IMR-90 (cell line): ENCODE measurements around the gene NGB. TPM values are rescaled to one million over a fixed set of nuclear protein-coding genes. Genes with fewer than 3 reads are reported as not detected.

Experiments
- ATAC-seq: fragments of 200-7000 bp; cut with Tn5 transposase; 2 replicates; pipeline ENCODE4 v1.9.1; 2020; ENCODE audit warnings: low read depth, mild to moderate bottlenecking, moderate library complexity
- BruUV-seq: library from RNA; stranded (reverse); fragments of 400-500 nt; replicated peaks from 2 replicates; lab custom pipeline; 2021; lab: Mats Ljungman, UMichigan
- CTCF ChIA-PET: fragments of 300-600 bp; formaldehyde crosslinking; extraction: SDS; loops from one replicate; lab custom pipeline; 2021; ENCODE audit warnings: antibody characterized with exemption; lab: Yijun Ruan, JAX
- POLR2A ChIA-PET: fragments of 300-600 bp; sonication (Branson Sonifier 250); formaldehyde crosslinking; loops from one replicate; lab custom pipeline; 2022; ENCODE audit warnings: antibody characterized with exemption; ENCODE audit not compliant: unreplicated experiment; lab: Charles Lee
- DNase-seq: peaks from one replicate; pipeline ENCODE4 v3.0.0; 2013
- H2AFZ ChIP-seq: replicated peaks from 2 replicates; pipeline ENCODE3; 2013; ENCODE audit warnings: low read length, mild to moderate bottlenecking; ENCODE audit not compliant: poor library complexity
- H2AK5ac ChIP-seq: 2 replicates; pipeline ENCODE4 v1.6.1; 2013; ENCODE audit warnings: low read depth, low read length, inconsistent platforms
- H2AK9ac ChIP-seq: replicated peaks from 2 replicates; pipeline ENCODE3; 2013; ENCODE audit warnings: mild to moderate bottlenecking, low read depth, low read length, moderate library complexity; ENCODE audit not compliant: poor library complexity
- H2BK120ac ChIP-seq: 2 replicates; pipeline ENCODE4 v1.6.1; 2013; ENCODE audit warnings: low read depth, low read length, inconsistent platforms
- H2BK15ac ChIP-seq: 3 replicates; pipeline ENCODE4 v1.6.1; 2013; ENCODE audit warnings: low read depth, low read length, inconsistent platforms
- H2BK20ac ChIP-seq: 2 replicates; pipeline ENCODE4 v1.6.1; 2013; ENCODE audit warnings: low read depth, mild to moderate bottlenecking, inconsistent platforms, low read length, moderate library complexity
- H2BK5ac ChIP-seq: 2 replicates; pipeline ENCODE4 v1.6.1; 2013; ENCODE audit warnings: mild to moderate bottlenecking, low read depth, low read length, inconsistent platforms; ENCODE audit not compliant: poor library complexity, severe bottlenecking
- H3K14ac ChIP-seq: replicated peaks from 2 replicates; pipeline ENCODE4 v1.6.1; 2013; ENCODE audit warnings: low read depth, low read length, inconsistent platforms
- H3K18ac ChIP-seq: 2 replicates; pipeline ENCODE4 v1.6.1; 2013; ENCODE audit warnings: low read depth, low read length, control low read depth
- H3K23ac ChIP-seq: 2 replicates; pipeline ENCODE4 v1.6.1; 2013; ENCODE audit warnings: low read depth, low read length, inconsistent platforms
- H3K27ac ChIP-seq: 2 replicates; pipeline ENCODE4 v1.5.1; 2013; ENCODE audit warnings: mild to moderate bottlenecking, control low read depth, low read length; ENCODE audit not compliant: insufficient read depth
- H3K27me3 ChIP-seq: 2 replicates; pipeline ENCODE4 v1.6.1; 2013; ENCODE audit warnings: low read length; ENCODE audit not compliant: control insufficient read depth, insufficient read depth
- H3K36me3 ChIP-seq: 2 replicates; pipeline ENCODE4 v1.6.1; 2013; ENCODE audit warnings: low read length, mixed read lengths; ENCODE audit not compliant: control insufficient read depth, insufficient read depth
- H3K4ac ChIP-seq: 2 replicates; pipeline ENCODE4 v1.6.1; 2013; ENCODE audit warnings: low read depth, low read length, inconsistent platforms
- H3K4me1 ChIP-seq: 2 replicates; pipeline ENCODE4 v1.6.1; 2013; ENCODE audit warnings: low read length, mixed read lengths; ENCODE audit not compliant: control insufficient read depth, insufficient read depth
- H3K4me2 ChIP-seq: 2 replicates; pipeline ENCODE4 v1.6.1; 2013; ENCODE audit warnings: low read depth, mild to moderate bottlenecking, control low read depth, low read length, moderate library complexity
- H3K4me3 ChIP-seq: 2 replicates; pipeline ENCODE4 v1.5.1; 2013; ENCODE audit warnings: low read depth, mild to moderate bottlenecking, control low read depth, low read length, moderate library complexity; ENCODE audit not compliant: insufficient read depth
- H3K56ac ChIP-seq: 2 replicates; pipeline ENCODE4 v1.6.1; 2013; ENCODE audit warnings: low read length, inconsistent platforms; ENCODE audit not compliant: insufficient read depth; ENCODE audit errors: extremely low read depth
- H3K79me1 ChIP-seq, 2 experiments: 2 replicates each; pipeline ENCODE4 v1.6.1; 2013; ENCODE audit warnings: low read length in 2 of 2, inconsistent platforms in 1 of 2, low read depth in 1 of 2
- H3K9ac ChIP-seq: 2 replicates; pipeline ENCODE4 v1.6.1; 2013; ENCODE audit warnings: low read depth, low read length, control low read depth
- H3K9me1 ChIP-seq: 2 replicates; pipeline ENCODE4 v1.6.1; 2013; ENCODE audit warnings: low read length, inconsistent platforms; ENCODE audit not compliant: insufficient read depth
- H3K9me3 ChIP-seq: 2 replicates; pipeline ENCODE4 v1.6.1; 2013; ENCODE audit warnings: low read length; ENCODE audit not compliant: control insufficient read depth, insufficient read depth
- H4K20me1 ChIP-seq: 2 replicates; pipeline ENCODE4 v1.6.1; 2013; ENCODE audit warnings: low read length, inconsistent platforms; ENCODE audit not compliant: insufficient read depth
- H4K5ac ChIP-seq: 2 replicates; pipeline ENCODE4 v1.6.1; 2013; ENCODE audit warnings: mild to moderate bottlenecking, low read depth, low read length, control low read depth
- H4K8ac ChIP-seq, 2 experiments: 2 replicates each; pipeline ENCODE4 v1.6.1; 2013; ENCODE audit warnings: low read depth in 2 of 2, low read length in 2 of 2, control low read depth in 1 of 2, inconsistent platforms in 1 of 2
- H4K91ac ChIP-seq: 2 replicates; pipeline ENCODE4 v1.6.1; 2013; ENCODE audit warnings: low read depth, low read length, inconsistent platforms; ENCODE audit not compliant: insufficient read depth
- FOS ChIP-seq: fragments of 150-350 bp; IDR thresholded peaks from 2 replicates; pipeline ENCODE4 v1.6.1; 2016; ENCODE audit warnings: low read depth, low read length
- WGBS, 2 experiments: methylation state at CpG; one replicate each; pipeline versions ENCODE4 v1.1.5 to v1.1.7; 2013; ENCODE audit warnings: missing lambda C conversion rate in 2 of 2; ENCODE audit not compliant: insufficient read length in 1 of 2; ENCODE audit errors: extremely low coverage in 2 of 2; 5-methylcytosine and 5-hydroxymethylcytosine counted together
- dilution Hi-C: fragments of 300-500 bp; cut with HindIII; formaldehyde crosslinking; loops from one replicate; pipeline ENCODE4 v1.14.3; 2018; ENCODE audit warnings: low sequenced_read_pairs; ENCODE audit not compliant: unreplicated experiment
- in situ Hi-C: fragments of 300-500 bp; cut with MboI; formaldehyde crosslinking; loops from 3 replicates; pipeline ENCODE4 v1.14.3; 2019; ENCODE audit warnings: low sequenced_read_pairs, inconsistent platforms, mixed read lengths
- intact Hi-C: fragments of 100-400 bp; cut with micrococcal nuclease; formaldehyde crosslinking; loops from 2 replicates; pipeline ENCODE4 v1.10.0; 2022
- polyA plus RNA-seq, 3 experiments: library from polyadenylated mRNA; depleted of rRNA; stranded (reverse); fragments of >200 nt; gene quantifications; 2 replicates each; pipeline ENCODE4 v1.2.3, GENCODE V29; 2012; ENCODE audit warnings: low replicate concordance in 1 of 3
- total RNA-seq: library from RNA; depleted of rRNA; stranded (reverse); fragments of >200 nt; gene quantifications from 2 replicates; pipeline ENCODE4 v1.2.3, GENCODE V29; 2012

NGB gene
- total and polyA plus RNA-seq, 2 of the 4 experiments (the other 2 are of a cell fraction): not detected

DNA sequence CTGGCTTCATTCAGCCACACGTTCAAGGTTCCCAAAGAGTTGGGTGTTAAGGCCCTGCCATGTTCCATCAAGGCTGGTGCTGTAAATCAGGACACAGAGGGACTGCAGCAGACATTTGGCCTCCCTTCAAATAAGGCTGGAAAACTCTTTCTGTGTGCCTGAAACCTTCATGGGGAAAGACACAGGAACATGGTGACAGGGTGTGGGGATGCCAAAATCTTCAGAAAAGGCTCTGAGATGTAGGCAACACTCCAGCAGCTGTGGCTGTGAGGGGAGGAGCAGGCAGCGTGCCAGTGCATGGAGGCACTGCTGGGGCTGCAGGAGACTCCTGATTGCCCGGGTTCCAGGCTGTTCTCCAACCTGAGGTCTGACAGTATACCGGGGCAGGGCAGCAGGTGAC, 34.7 kb upstream of the NGB start:
- peak overlapping the region; percentile 4; the same call in 1 of the 2 replicates for H2BK120ac ChIP-seq
- peak overlapping the region; percentile 30; the same call in 1 of the 3 replicates for H2BK15ac ChIP-seq
- BruUV-seq: no TSS peak
- H3K14ac ChIP-seq: no peak overlapping the region
- H3K27ac ChIP-seq: no peak overlapping the region
- dilution Hi-C loops: no loop called here
- peaks cover 12% of the 10 kb centered on the region for H3K4me1 ChIP-seq
- ChIA-PET POLR2A (no interaction called here), CTCF (no interaction called here)
- H3K18ac ChIP-seq: no peak overlapping the region
- no peak overlapping the region for H3K23ac ChIP-seq
- TF ChIP-seq FOS: no peak
- intact Hi-C loops: no loop called here
- H3K79me1 ChIP-seq: peaks cover 6 to 19% of the 10 kb centered on the region in 2 experiments
- peak overlapping the region; percentile 12; the same call in 1 of the 2 replicates for H3K4ac ChIP-seq
- H3K4me2 ChIP-seq: no peak overlapping the region
- ATAC-seq (no peak), DNase-seq (no peak)
- no peaks in the 10 kb centered on the region for H3K9me3 ChIP-seq
- peak overlapping the region; percentile 21; the same call in 1 of the 2 replicates for H2BK20ac ChIP-seq
- H4K5ac ChIP-seq: no peak overlapping the region
- no peak overlapping the region for H2BK5ac ChIP-seq
- no peak overlapping the region for H4K91ac ChIP-seq
- peak overlapping the region; percentile 1; the same call in 1 of the 2 replicates for H2AK5ac ChIP-seq
- peaks cover 15% of the 10 kb centered on the region for H3K9me1 ChIP-seq
- peaks cover 9% of the 10 kb centered on the region; the same call in 1 of the 2 replicates for H4K20me1 ChIP-seq
- no peak overlapping the region for H3K56ac ChIP-seq
- no peak overlapping the region for H3K9ac ChIP-seq
- H3K36me3 ChIP-seq: no peaks in the 10 kb centered on the region
- H4K8ac ChIP-seq: no peak overlapping the region
- no peak overlapping the region for H2AK9ac ChIP-seq
- H2AFZ ChIP-seq: no peak overlapping the region
- H3K4me3 ChIP-seq: no peak overlapping the region
- no peaks in the 10 kb centered on the region for H3K27me3 ChIP-seq
- in situ Hi-C loops: loop anchor here (25.0 kb wide), 1 partner anchor 418 kb away; no protein-coding TSS in a partner anchor
- WGBS, 2 experiments: 80% methylated on average over 1 of the region's 4 CpGs; no CpG with 5 or more reads in 1 of the 2 experiments
